Measurements from ENCODE around the gene ZDHHC11. TPM values are rescaled to one million over a fixed set of nuclear protein-coding genes. Genes with fewer than 3 reads are reported as not detected.
"Not testable (repeated sequence)": the region's sequence is repeated elsewhere in the genome, so short reads cannot be mapped to it uniquely, and the experiment has no call there.

ZDHHC11 gene
- total RNA-seq, 2 donors from 2014 or later = 10.8 to 16.2 TPM

DNA sequence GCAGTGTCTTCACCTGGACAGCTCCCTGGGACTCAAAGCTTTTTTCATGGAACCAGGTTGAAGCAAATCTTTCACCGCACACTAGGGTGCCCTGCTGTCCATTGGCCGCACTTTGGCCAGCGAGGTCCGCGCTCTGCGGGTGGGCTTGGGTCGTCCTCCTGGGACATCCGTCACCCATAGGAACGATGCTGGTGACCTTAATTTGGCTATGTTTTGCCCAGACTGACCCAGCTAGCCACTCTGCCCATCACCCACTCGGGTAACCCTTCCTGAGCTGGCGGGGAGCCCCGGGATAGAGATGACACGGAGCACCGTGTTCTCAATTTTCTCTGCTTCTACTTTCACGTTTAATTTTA is 92.1 kb downstream of the ZDHHC11 start:
- TF ChIP-seq, protein P1, sequence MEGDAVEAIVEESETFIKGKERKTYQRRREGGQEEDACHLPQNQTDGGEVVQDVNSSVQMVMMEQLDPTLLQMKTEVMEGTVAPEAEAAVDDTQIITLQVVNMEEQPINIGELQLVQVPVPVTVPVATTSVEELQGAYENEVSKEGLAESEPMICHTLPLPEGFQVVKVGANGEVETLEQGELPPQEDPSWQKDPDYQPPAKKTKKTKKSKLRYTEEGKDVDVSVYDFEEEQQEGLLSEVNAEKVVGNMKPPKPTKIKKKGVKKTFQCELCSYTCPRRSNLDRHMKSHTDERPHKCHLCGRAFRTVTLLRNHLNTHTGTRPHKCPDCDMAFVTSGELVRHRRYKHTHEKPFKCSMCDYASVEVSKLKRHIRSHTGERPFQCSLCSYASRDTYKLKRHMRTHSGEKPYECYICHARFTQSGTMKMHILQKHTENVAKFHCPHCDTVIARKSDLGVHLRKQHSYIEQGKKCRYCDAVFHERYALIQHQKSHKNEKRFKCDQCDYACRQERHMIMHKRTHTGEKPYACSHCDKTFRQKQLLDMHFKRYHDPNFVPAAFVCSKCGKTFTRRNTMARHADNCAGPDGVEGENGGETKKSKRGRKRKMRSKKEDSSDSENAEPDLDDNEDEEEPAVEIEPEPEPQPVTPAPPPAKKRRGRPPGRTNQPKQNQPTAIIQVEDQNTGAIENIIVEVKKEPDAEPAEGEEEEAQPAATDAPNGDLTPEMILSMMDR (IDR thresholded peaks at IDR 0.05) = no peak
- peak overlapping the region; percentile 82 to 84 for H3K27ac ChIP-seq
- no peak for DNase-seq (ENCODE audit: low spot score)
- peak overlapping the region in 1 of 2 donors; percentile 26 for H3K4me3 ChIP-seq
- no peaks in the 10 kb centered on the region for H3K9me3 ChIP-seq
- H3K4me1 ChIP-seq = peaks cover 0 to 66% of the 10 kb centered on the region in 2 donors
- no peaks in the 10 kb centered on the region for H3K27me3 ChIP-seq
- H3K36me3 ChIP-seq = no peaks in the 10 kb centered on the region

DNA sequence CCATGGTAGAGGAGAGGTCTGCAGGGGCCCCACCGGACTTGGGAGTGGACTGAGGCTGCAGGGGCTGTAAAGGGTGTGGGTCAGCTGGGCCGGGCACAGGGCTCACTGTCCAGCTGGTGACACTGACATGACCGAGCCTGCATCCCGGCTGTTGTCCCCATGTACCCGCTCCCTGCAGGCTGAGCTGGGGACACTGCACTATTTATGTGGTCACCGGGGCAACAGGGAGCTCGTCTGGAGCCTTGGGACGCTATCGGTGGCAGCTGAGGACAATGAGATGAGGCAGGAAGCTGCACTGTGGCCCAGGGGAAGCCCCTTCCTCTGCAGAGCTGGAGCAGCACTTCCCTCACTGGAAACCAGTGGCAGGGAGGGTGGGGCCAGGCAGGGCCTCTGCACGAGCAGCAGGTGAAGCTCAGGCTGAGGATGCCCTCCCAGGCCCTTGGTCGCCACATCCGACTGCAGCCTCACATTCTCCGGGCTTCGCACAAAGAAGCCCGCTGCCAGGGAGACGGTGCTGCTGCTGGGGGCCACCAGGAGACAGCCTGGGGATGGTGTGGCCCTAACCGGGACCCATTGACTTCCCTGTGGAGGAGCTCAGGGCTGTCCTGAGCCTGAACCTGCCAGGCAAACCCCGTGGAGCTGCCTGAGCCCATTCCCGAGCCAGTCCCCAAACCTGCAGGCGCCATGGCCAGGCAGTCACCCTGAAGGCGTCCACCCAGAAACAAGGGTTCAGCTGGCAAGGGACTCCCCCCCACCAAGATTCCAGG is 92.7 kb downstream of the ZDHHC11 start:
- H3K4me3 ChIP-seq = peak overlapping the region in 1 of 2 donors; percentile 26
- H3K27me3 ChIP-seq = no peaks in the 10 kb centered on the region
- H3K9me3 ChIP-seq = no peaks in the 10 kb centered on the region
- no peaks in the 10 kb centered on the region for H3K36me3 ChIP-seq
- DNase-seq (ENCODE audit: low spot score) = peak; percentile 85
- H3K4me1 ChIP-seq = peaks cover 0 to 66% of the 10 kb centered on the region in 2 donors
- peak overlapping the region; percentile 82 to 84 for H3K27ac ChIP-seq
- TF ChIP-seq, protein P1 (IDR thresholded peaks at IDR 0.05) = no peak

DNA sequence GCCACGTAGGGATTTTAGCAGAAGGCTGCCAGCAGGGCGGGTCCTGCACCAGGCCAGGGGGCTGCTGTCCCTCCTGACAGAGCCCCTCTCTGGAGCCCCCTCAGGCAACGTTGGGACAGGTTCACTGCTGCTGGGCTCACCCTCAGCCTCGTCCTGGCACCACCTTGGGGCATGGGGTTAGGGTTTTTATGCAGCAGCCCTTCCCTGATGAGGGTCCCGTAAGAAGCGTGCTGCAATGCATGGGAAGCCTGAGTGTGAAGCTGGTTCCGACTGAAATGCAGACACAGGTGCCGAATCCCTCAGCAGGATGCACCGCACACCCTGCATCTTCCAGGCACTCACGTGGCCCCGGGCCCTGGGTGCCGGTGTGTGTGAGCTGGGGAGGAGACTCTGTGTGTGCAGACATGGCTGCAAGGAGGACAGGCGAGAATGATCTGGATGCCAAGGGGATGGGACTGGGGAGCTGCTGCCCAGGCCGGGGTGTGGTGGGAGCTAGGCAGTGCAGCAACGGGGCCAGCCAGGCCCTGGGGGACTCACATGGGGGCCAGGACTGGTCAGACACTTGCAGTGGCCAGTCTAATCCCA is 93.3 kb downstream of the ZDHHC11 start:
- H3K27me3 ChIP-seq = no peaks in the 10 kb centered on the region
- H3K9me3 ChIP-seq = no peaks in the 10 kb centered on the region
- H3K27ac ChIP-seq = peak overlapping the region; percentile 82 to 84
- H3K4me1 ChIP-seq = peaks cover 0 to 65% of the 10 kb centered on the region in 2 donors
- TF ChIP-seq, protein P1 (IDR thresholded peaks at IDR 0.05) = no peak
- peak overlapping the region in 1 of 2 donors; percentile 0 for H3K4me3 ChIP-seq
- no peaks in the 10 kb centered on the region for H3K36me3 ChIP-seq
- peak; percentile 60 for DNase-seq (ENCODE audit: low spot score)

DNA sequence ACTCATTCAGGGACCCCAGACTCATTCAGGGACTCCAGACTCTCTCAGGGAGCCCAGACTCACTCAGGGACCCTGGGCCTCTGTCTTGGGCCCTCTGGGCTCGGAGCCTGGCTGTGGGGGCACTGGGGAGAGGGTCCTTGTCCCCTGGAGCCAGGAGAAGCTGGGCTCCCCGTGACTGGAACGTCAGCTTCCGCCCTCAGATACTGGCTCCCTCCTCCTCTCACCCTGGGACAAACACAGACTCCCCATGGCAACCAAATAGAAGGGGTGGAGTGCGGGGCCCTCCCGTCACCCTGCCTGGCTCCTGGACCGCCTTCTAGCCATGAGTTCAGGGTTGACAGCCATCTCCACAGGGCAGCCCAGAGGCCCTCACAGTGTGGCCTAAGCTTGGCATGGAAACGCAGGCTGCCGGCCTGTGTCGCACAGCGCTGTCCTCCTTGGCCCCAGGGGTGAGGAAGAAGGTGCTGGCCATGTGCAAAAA is 93.9 kb downstream of the ZDHHC11 start:
- Histone ChIP-seq H3K4me1 (peaks cover 0 to 59% of the 10 kb centered on the region in 2 donors), H3K27ac (peak overlapping the region; percentile 82 to 84), H3K27me3 (no peaks in the 10 kb centered on the region), H3K4me3 (no peak overlapping the region), H3K9me3 (no peaks in the 10 kb centered on the region), H3K36me3 (no peaks in the 10 kb centered on the region)
- TF ChIP-seq, protein P1 (IDR thresholded peaks at IDR 0.05) = no peak
- peak; percentile 87 for DNase-seq (ENCODE audit: low spot score)

DNA sequence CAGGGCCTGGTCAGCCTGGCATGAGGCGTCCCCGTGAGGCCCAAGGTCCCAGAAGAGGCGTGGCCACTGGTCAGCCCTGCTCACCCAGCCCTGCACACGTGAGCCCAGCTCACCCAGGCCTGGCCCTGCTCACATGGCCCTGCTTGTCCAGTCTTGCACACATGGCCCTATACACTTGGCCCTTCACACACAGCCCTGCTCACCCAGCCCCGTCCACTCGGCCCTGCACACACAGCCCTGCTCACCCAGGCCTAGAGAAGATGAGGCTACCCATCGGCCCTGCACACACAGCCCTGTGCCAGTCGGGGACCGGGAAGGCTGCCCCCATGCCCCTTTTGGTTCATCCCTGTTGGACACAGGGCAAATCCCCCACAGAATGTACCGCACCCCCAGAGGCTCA is 94.6 kb downstream of the ZDHHC11 start:
- H3K27me3 ChIP-seq = no peaks in the 10 kb centered on the region
- peaks cover 0 to 52% of the 10 kb centered on the region in 2 donors for H3K4me1 ChIP-seq
- DNase-seq (ENCODE audit: low spot score) = peak; percentile 59
- no peak overlapping the region for H3K4me3 ChIP-seq
- no peaks in the 10 kb centered on the region for H3K36me3 ChIP-seq
- H3K27ac ChIP-seq = peak overlapping the region; percentile 82 to 84
- TF ChIP-seq, protein P1 (IDR thresholded peaks at IDR 0.05) = no peak
- H3K9me3 ChIP-seq = no peaks in the 10 kb centered on the region

DNA sequence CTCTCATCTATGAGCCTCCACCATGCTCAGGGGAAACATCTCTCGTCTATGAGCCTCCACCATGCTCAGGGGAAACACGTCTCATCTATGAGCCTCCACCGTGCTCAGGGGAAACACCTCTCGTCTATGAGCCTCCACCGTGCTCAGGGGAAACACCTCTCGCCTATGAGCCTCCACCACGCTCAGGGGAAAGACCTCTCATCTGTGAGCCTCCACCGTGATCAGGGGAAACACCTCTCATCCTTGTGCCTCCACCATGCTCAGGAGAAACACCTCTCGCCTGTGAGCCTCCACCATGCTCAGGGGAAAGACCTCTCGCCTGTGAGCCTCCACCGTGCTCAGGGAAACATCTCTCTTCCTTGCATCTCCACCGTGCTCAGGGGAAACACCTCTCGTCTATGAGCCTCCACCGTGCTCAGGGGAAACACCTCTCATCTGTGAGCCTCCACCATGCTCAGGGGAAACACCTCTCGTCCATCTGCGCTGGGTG is 96.6 kb downstream of the ZDHHC11 start:
- not testable (repeated sequence) for H3K27me3 ChIP-seq; H3K36me3 ChIP-seq; DNase-seq (ENCODE audit: low spot score); H3K27ac ChIP-seq; H3K9me3 ChIP-seq; H3K4me3 ChIP-seq
- H3K4me1 ChIP-seq = peaks cover 0 to 32% of the 10 kb centered on the region in 2 donors

DNA sequence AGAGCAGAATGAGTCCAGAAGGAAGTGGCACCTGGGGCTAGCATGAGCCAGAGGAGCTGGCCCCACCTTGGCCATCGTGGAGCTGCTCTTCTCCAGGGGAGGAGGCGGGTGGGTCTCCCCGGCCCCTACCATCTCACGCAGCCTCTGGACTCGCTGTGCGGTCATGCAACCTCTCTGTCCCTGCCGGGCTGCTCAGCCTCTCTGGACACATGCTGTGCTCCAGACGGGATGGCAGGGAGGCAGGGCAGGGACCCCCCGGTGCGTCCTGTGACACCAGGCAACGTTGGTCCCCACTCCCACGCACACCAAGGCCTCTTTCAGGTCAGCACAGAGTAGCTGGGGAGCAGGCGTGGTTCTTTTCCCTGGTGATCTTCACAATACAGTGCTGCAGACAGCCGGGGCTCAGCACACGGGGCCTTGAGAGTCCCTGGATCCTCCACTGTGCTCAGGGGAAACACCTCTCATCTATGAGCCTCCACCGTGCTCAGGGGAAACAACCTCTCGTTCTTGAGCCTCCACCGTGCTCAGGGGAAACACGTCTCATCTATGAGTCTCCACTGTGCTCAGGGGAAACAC is 97.1 kb downstream of the ZDHHC11 start:
- H3K4me1 ChIP-seq = peaks cover 0 to 27% of the 10 kb centered on the region in 2 donors
- not testable (repeated sequence) for DNase-seq (ENCODE audit: low spot score); H3K27me3 ChIP-seq; H3K27ac ChIP-seq; H3K4me3 ChIP-seq; H3K9me3 ChIP-seq; H3K36me3 ChIP-seq

DNA sequence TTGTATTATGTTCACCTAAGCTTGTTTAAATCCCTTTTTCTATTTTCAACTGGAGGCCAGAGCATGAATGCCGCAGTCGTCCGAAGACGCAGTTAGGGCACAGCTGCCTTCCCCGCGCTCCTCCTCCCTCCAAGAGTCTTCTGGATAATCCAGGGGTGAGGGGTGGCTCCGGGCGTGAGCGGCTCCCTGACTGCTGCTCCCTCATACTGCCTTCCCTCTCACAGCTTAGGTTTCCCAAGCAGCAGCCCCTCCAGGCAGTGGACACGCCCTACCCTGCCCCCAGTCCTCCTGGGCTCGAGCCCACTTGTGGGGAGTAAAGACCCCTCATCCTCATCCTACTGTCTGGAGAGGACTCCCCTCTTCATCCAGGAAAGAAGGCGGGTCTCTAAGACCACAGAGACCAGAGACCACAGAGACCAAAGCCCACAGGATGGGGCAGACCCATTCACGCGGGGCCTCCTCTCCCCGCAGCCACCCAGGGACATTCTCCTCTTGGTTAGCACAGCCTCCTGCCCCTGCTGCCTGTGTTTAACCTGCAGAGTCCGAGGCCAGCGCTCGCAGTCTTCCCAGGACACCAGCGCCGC is 98.2 kb downstream of the ZDHHC11 start:
- H3K27me3 ChIP-seq; DNase-seq (ENCODE audit: low spot score); H3K27ac ChIP-seq; H3K36me3 ChIP-seq; H3K4me3 ChIP-seq; H3K9me3 ChIP-seq: not testable (repeated sequence)
- H3K4me1 ChIP-seq = peaks cover 0 to 16% of the 10 kb centered on the region in 2 donors
